ENCODE results near the gene BMI1. TPM values are rescaled to one million over a fixed set of nuclear protein-coding genes. Genes with fewer than 3 reads are reported as not detected.
A peak's percentile ranks its signal among the peaks of the same experiment; 100 is the strongest.
"Not testable (repeated sequence)": the region's sequence is repeated elsewhere in the genome, so short reads cannot be mapped to it uniquely, and the experiment has no call there.

Gene BMI1
- total RNA-seq (ENCODE audit: insufficient read depth, low replicate concordance) = 92.5 TPM

- DNase-seq (ENCODE audit: low spot score) = peak; percentile 79
Observed at GRCh38 chr10:22320591-22321155, at the start of gene BMI1. BMI1 (plus strand) TSS chr10:22321099; CDS start chr10:22326450, 5,351 bp downstream.

- DNase-seq (ENCODE audit: low spot score) = no peak
Observed at GRCh38 chr10:22271786-22272185, 49.1 kb upstream of the BMI1 start.

- no peak for DNase-seq (ENCODE audit: low spot score)
Observed at GRCh38 chr10:22278441-22278782, 42.5 kb upstream of the BMI1 start.

GRCh38 chr10:22280078-22280477 lies 40.8 kb upstream of the BMI1 start:
- no peak for DNase-seq (ENCODE audit: low spot score)

GRCh38 chr10:22285130-22285529 lies 35.8 kb upstream of the BMI1 start:
- DNase-seq (ENCODE audit: low spot score) = no peak

- DNase-seq (ENCODE audit: low spot score) = no peak
Observed at GRCh38 chr10:22293747-22294404, 27.0 kb upstream of the BMI1 start.

GRCh38 chr10:22294694-22295093 lies 26.2 kb upstream of the BMI1 start:
- DNase-seq (ENCODE audit: low spot score) = no peak

GRCh38 chr10:22301193-22301592 lies 19.7 kb upstream of the BMI1 start:
- no peak for DNase-seq (ENCODE audit: low spot score)

- DNase-seq (ENCODE audit: low spot score) = no peak
Observed at GRCh38 chr10:22303461-22303860, 17.4 kb upstream of the BMI1 start.

GRCh38 chr10:22305721-22306120 lies 15.2 kb upstream of the BMI1 start:
- DNase-seq (ENCODE audit: low spot score) = no peak

- peak; percentile 46 for DNase-seq (ENCODE audit: low spot score)
Observed at GRCh38 chr10:22308390-22308789, 12.5 kb upstream of the BMI1 start.

- no peak for DNase-seq (ENCODE audit: low spot score)
Observed at GRCh38 chr10:22309180-22310000, 11.5 kb upstream of the BMI1 start.

- DNase-seq (ENCODE audit: low spot score) = not testable (repeated sequence)
Observed at GRCh38 chr10:22310012-22310411, 10.9 kb upstream of the BMI1 start.

GRCh38 chr10:22310928-22311327 lies 10.0 kb upstream of the BMI1 start:
- DNase-seq (ENCODE audit: low spot score) = no peak

- DNase-seq (ENCODE audit: low spot score) = no peak
Observed at GRCh38 chr10:22314852-22315251, 6.0 kb upstream of the BMI1 start.

- DNase-seq (ENCODE audit: low spot score) = no peak
Observed at GRCh38 chr10:22315455-22316285, 5.2 kb upstream of the BMI1 start.

GRCh38 chr10:22316286-22317075 lies 4.4 kb upstream of the BMI1 start, which contains the start of gene COMMD3:
COMMD3 (plus strand) TSS chr10:22316388; CDS start chr10:22316418, 30 bp downstream.
- DNase-seq (ENCODE audit: low spot score) = peak; percentile 94

GRCh38 chr10:22317076-22317370 lies 3.9 kb upstream of the BMI1 start:
- no peak for DNase-seq (ENCODE audit: low spot score)

GRCh38 chr10:22317771-22318565 lies 2.9 kb upstream of the BMI1 start:
- no peak for DNase-seq (ENCODE audit: low spot score)

GRCh38 chr10:22318772-22319171 lies 2.1 kb upstream of the BMI1 start:
- DNase-seq (ENCODE audit: low spot score) = no peak
